Natural killer cell (primary cell): ENCODE data around the gene MYF6. TPM values are rescaled to one million over a fixed set of nuclear protein-coding genes. Genes with fewer than 3 reads are reported as not detected.

ENCODE experiments used
- ATAC-seq, 3 donors: fragments of 150-1000 bp in 2 of 3; fragments of 200-7000 bp in 1 of 3; cut with Tn5 transposase; 1 replicate in 1 of 3; 2 replicates in 2 of 3; pipeline ENCODE4 v1.10.0; 2021; ENCODE audit warnings: mild to moderate bottlenecking in 2 of 3, moderate library complexity in 2 of 3
- DNase-seq, 2 donors: peaks; one replicate each; pipeline versions ENCODE4 v3.0.0 to v3.0.0-alpha.2; 2013 to 2021; ENCODE audit warnings: mixed read lengths in 1 of 2
- H3K27ac ChIP-seq: one replicate; pipeline ENCODE4 v1.5.1; 2013; ENCODE audit warnings: mild to moderate bottlenecking, low read length
- H3K27me3 ChIP-seq: one replicate; pipeline ENCODE4 v1.6.1; 2013; ENCODE audit warnings: low read length; ENCODE audit not compliant: control insufficient read depth, insufficient read depth
- H3K36me3 ChIP-seq: one replicate; pipeline ENCODE4 v1.6.1; 2013; ENCODE audit warnings: low read length; ENCODE audit not compliant: control insufficient read depth, insufficient read depth
- H3K4me1 ChIP-seq: one replicate; pipeline ENCODE4 v1.6.1; 2013; ENCODE audit warnings: low read length; ENCODE audit not compliant: control insufficient read depth, insufficient read depth
- H3K4me3 ChIP-seq: one replicate; pipeline ENCODE4 v1.5.1; 2013; ENCODE audit warnings: low read length
- H3K9me3 ChIP-seq: one replicate; pipeline ENCODE4 v1.6.1; 2013; ENCODE audit warnings: low read length; ENCODE audit not compliant: control insufficient read depth, insufficient read depth
- H3K27ac Mint-ChIP-seq, 2 donors: one replicate each; pipeline ENCODE4 v1.8.0; 2022; ENCODE audit warnings: mild to moderate bottlenecking in 2 of 2, mixed read lengths in 2 of 2, moderate library complexity in 1 of 2
- H3K27me3 Mint-ChIP-seq, 2 donors: one replicate each; pipeline ENCODE4 v1.8.0; 2022; ENCODE audit warnings: low read depth in 2 of 2, mixed read lengths in 2 of 2
- H3K36me3 Mint-ChIP-seq: one replicate; pipeline ENCODE4 v1.8.0; 2022; ENCODE audit warnings: mixed read lengths
- H3K4me1 Mint-ChIP-seq, 2 donors: one replicate each; pipeline ENCODE4 v1.8.0; 2022; ENCODE audit warnings: mixed read lengths in 2 of 2
- H3K4me3 Mint-ChIP-seq: one replicate; pipeline ENCODE4 v1.8.0; 2022; ENCODE audit warnings: mild to moderate bottlenecking, moderate library complexity, mixed read lengths
- H3K9me3 Mint-ChIP-seq, 2 donors: one replicate each; pipeline ENCODE4 v1.8.0; 2022; ENCODE audit warnings: mixed read lengths in 2 of 2
- CTCF ChIP-seq: fragments of 200-600 bp; IDR thresholded peaks from one replicate; pipeline ENCODE4 v1.8.0; 2022; ENCODE audit warnings: antibody characterized with exemption
- WGBS: methylation state at CpG from one replicate; pipeline ENCODE4 v1.1.7; 2013; ENCODE audit warnings: missing lambda C conversion rate; ENCODE audit not compliant: insufficient coverage; 5-methylcytosine and 5-hydroxymethylcytosine counted together
- intact Hi-C: fragments of 100-400 bp; cut with micrococcal nuclease; formaldehyde crosslinking; loops from one replicate; pipeline ENCODE4 v1.14.2; 2022
- total RNA-seq, 4 donors: library from RNA; stranded (reverse); fragments of 120-200 nt in 1 of 4; gene quantifications; one replicate each; pipeline versions ENCODE4 v1.2.3 to v1.2.4, GENCODE V29; 2013 to 2022

Gene MYF6
- total RNA-seq, 3 donors from 2014 or later (not counting 1 experiment from before 2014, with no cell fraction given) = not detected

GRCh38 chr12:80709811-80710726 lies 2.6 kb downstream of the MYF6 start:
- Histone ChIP-seq H3K4me3 (no peak overlapping the region), H3K9me3 (peaks cover 3% of the 10 kb centered on the region), H3K4me1 (no peaks in the 10 kb centered on the region), H3K27me3 (no peaks in the 10 kb centered on the region), H3K36me3 (no peaks in the 10 kb centered on the region), H3K27ac (no peak overlapping the region)
- Mint-ChIP-seq H3K9me3 (peaks cover 0 to 4% of the 10 kb centered on the region in 2 donors), H3K27me3 (peaks cover 29 to 33% of the 10 kb centered on the region in 2 donors), H3K36me3 (peaks cover 23% of the 10 kb centered on the region), H3K4me3 (no peak overlapping the region), H3K27ac (no peak overlapping the region), H3K4me1 (no peaks in the 10 kb centered on the region)
- no peak for DNase-seq
- no peak for ATAC-seq
- no peak for TF ChIP-seq CTCF
- intact Hi-C loops = no loop called here
- WGBS = 45% methylated on average over 17 of the region's 20 CpGs

- 95% methylated on average over 1 of the region's 1 CpG for WGBS
- DNase-seq = no peak
- peaks cover 23% of the 10 kb centered on the region for H3K36me3 Mint-ChIP-seq
- H3K9me3 Mint-ChIP-seq = peaks cover 0 to 4% of the 10 kb centered on the region in 2 donors
- intact Hi-C loops = no loop called here
- Histone ChIP-seq H3K9me3 (peaks cover 3% of the 10 kb centered on the region), H3K4me1 (no peaks in the 10 kb centered on the region), H3K4me3 (no peak overlapping the region), H3K27me3 (no peaks in the 10 kb centered on the region), H3K27ac (no peak overlapping the region), H3K36me3 (no peaks in the 10 kb centered on the region)
- no peaks in the 10 kb centered on the region for H3K4me1 Mint-ChIP-seq
- H3K27me3 Mint-ChIP-seq = peaks cover 32 to 39% of the 10 kb centered on the region in 2 donors
- no peak overlapping the region for H3K27ac Mint-ChIP-seq
- ATAC-seq = no peak
- TF ChIP-seq CTCF = no peak
- no peak overlapping the region for H3K4me3 Mint-ChIP-seq
Measured at GRCh38 chr12:80710727-80711449, 3.5 kb downstream of the MYF6 start.

GRCh38 chr12:80711866-80712265 lies 4.4 kb downstream of the MYF6 start:
- DNase-seq (no peak), ATAC-seq (no peak)
- Histone ChIP-seq H3K36me3 (no peaks in the 10 kb centered on the region), H3K4me3 (no peak overlapping the region), H3K27ac (no peak overlapping the region), H3K9me3 (peaks cover 3% of the 10 kb centered on the region), H3K4me1 (no peaks in the 10 kb centered on the region), H3K27me3 (no peaks in the 10 kb centered on the region)
- H3K27me3 Mint-ChIP-seq = peaks cover 35 to 44% of the 10 kb centered on the region in 2 donors
- H3K9me3 Mint-ChIP-seq = peaks cover 0 to 4% of the 10 kb centered on the region in 2 donors
- no CpG with 5 or more reads among the region's 1 CpG for WGBS
- no peak for TF ChIP-seq CTCF
- H3K4me1 Mint-ChIP-seq = no peaks in the 10 kb centered on the region
- intact Hi-C loops = no loop called here
- H3K36me3 Mint-ChIP-seq = peaks cover 19% of the 10 kb centered on the region
- no peak overlapping the region for H3K27ac Mint-ChIP-seq
- no peak overlapping the region for H3K4me3 Mint-ChIP-seq
